Calu3 (cell line): ENCODE measurements around the gene TJP3. TPM values are rescaled to one million over a fixed set of nuclear protein-coding genes. Genes with fewer than 3 reads are reported as not detected.

Experiments
- BruUV-seq: library from RNA; stranded (reverse); fragments of 400-500 nt; replicated peaks from 2 replicates; lab custom pipeline; 2021; lab: Mats Ljungman, UMichigan
- CTCF ChIA-PET: fragments of 300-600 bp; sonication (Branson Sonifier 250); formaldehyde crosslinking; loops from one replicate; lab custom pipeline; 2022; ENCODE audit warnings: antibody characterized with exemption; lab: Charles Lee
- DNase-seq: peaks from one replicate; pipeline ENCODE4 v3.0.0; 2022
- H3K27ac Mint-ChIP-seq: one replicate; pipeline ENCODE4 v1.8.0; 2022; ENCODE audit warnings: mixed read lengths; ENCODE audit not compliant: unreplicated experiment
- H3K27me3 Mint-ChIP-seq: one replicate; pipeline ENCODE4 v1.8.0; 2022; ENCODE audit warnings: mixed read lengths; ENCODE audit not compliant: unreplicated experiment
- H3K36me3 Mint-ChIP-seq: one replicate; pipeline ENCODE4 v1.8.0; 2022; ENCODE audit warnings: mild to moderate bottlenecking, moderate library complexity, mixed read lengths; ENCODE audit not compliant: insufficient read depth, unreplicated experiment
- H3K4me1 Mint-ChIP-seq: one replicate; pipeline ENCODE4 v1.8.0; 2022; ENCODE audit warnings: mild to moderate bottlenecking, low read depth, mixed read lengths; ENCODE audit not compliant: unreplicated experiment
- H3K4me3 Mint-ChIP-seq: one replicate; pipeline ENCODE4 v1.8.0; 2022; ENCODE audit warnings: mild to moderate bottlenecking, low read depth, moderate library complexity, mixed read lengths; ENCODE audit not compliant: unreplicated experiment
- H3K9me3 Mint-ChIP-seq: one replicate; pipeline ENCODE4 v1.8.0; 2022; ENCODE audit warnings: low read depth, mixed read lengths; ENCODE audit not compliant: unreplicated experiment
- intact Hi-C: fragments of 100-400 bp; cut with micrococcal nuclease; formaldehyde crosslinking; loops from one replicate; pipeline ENCODE4 v1.10.0; 2022; ENCODE audit not compliant: unreplicated experiment
- total RNA-seq: library from RNA; stranded (reverse); gene quantifications from 2 replicates; pipeline ENCODE4 v1.2.3, GENCODE V29; 2022
- TF ChIP-seq, protein P1 (sequence below): fragments of 200-600 bp; IDR thresholded peaks from one replicate; pipeline ENCODE4 v1.8.0; 2022; ENCODE audit warnings: antibody characterized with exemption; ENCODE audit not compliant: unreplicated experiment

The TJP3 gene
- total RNA-seq, 1 experiment from 2014 or later = 84.8 TPM

DNA sequence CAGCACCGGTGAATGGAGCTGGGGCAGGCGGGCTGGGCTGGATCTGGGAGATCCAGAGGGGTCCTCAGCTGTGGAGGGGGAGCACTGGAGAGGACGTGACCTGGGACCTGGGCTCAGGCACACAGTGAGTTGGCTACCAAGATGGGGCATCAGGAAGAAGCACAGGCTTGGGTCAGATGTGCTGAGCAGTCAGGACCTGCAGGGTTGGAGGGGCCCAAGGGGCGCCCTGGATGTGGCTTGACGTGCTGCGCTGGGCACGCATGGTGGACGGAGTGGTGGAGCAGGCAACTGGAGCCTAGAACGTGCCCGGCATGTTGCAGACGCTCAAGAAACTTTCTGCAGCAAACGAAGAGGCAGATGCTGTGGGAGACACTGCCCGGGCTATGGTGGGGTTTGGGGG, 28.6 kb upstream of the TJP3 start:
- H3K27ac Mint-ChIP-seq = no peak overlapping the region

DNA sequence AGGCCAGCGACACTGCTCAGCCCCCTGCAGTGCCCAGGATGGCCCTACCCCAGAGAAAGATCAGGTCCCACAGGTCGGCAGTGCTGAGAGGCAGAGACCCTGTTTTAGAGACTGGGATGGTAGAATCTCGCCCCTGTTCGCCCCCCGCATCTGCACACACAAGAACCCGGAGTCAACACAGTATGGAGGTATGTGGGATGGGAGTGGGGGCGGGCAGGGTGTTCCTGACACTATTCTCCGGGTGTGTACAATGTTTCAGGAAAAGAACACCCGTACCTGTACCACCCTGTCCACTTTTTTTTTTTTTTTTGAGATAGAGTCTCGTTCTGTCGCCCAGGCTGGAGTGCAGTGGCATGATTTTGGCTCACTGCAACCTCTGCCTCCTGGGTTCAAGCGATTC, 27.2 kb upstream of the TJP3 start:
- intact Hi-C loops = no loop called here
- no TSS peak for BruUV-seq
- CTCF ChIA-PET = interaction anchor here (0.7 kb wide), 1 partner anchor 73 kb away, joined by 3 read pairs; no protein-coding TSS in a partner anchor

More for the DNA sequence above, 28.6 kb upstream of the TJP3 start:
- DNase-seq = no peak
- no peaks in the 10 kb centered on the region for H3K27me3 Mint-ChIP-seq
- H3K4me3 Mint-ChIP-seq = no peak overlapping the region
- H3K9me3 Mint-ChIP-seq = no peaks in the 10 kb centered on the region
- no peaks in the 10 kb centered on the region for H3K4me1 Mint-ChIP-seq
- no TSS peak for BruUV-seq
- TF ChIP-seq, protein P1, sequence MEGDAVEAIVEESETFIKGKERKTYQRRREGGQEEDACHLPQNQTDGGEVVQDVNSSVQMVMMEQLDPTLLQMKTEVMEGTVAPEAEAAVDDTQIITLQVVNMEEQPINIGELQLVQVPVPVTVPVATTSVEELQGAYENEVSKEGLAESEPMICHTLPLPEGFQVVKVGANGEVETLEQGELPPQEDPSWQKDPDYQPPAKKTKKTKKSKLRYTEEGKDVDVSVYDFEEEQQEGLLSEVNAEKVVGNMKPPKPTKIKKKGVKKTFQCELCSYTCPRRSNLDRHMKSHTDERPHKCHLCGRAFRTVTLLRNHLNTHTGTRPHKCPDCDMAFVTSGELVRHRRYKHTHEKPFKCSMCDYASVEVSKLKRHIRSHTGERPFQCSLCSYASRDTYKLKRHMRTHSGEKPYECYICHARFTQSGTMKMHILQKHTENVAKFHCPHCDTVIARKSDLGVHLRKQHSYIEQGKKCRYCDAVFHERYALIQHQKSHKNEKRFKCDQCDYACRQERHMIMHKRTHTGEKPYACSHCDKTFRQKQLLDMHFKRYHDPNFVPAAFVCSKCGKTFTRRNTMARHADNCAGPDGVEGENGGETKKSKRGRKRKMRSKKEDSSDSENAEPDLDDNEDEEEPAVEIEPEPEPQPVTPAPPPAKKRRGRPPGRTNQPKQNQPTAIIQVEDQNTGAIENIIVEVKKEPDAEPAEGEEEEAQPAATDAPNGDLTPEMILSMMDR = no peak
- H3K36me3 Mint-ChIP-seq = peaks cover 11% of the 10 kb centered on the region
- intact Hi-C loops = no loop called here
- CTCF ChIA-PET = no interaction called here

DNA sequence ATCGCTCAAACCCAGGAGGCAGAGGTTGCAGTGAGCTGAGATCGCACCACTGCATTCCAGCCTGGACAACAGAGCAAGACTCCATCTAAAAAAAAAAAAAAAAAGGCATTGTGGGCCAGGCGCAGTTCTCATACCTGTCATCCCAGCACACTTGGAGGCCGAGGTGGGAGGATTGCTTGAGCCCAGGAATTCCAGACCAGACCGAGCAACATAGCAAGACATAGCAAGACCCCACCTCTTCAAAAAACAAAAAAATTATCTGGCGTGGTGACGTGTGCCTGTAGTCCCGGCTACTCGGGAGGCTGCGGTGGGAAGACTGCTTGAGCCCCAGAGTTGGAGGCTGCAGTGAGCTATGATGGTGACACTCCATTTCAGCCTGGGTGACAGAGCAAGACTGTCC, 25.9 kb upstream of the TJP3 start:
- no peak for DNase-seq
- intact Hi-C loops = no loop called here
- TF ChIP-seq, protein P1 = no peak
- peaks cover 6% of the 10 kb centered on the region for H3K36me3 Mint-ChIP-seq
- H3K27ac Mint-ChIP-seq = no peak overlapping the region
- H3K4me1 Mint-ChIP-seq = no peaks in the 10 kb centered on the region
- no peak overlapping the region for H3K4me3 Mint-ChIP-seq
- no TSS peak for BruUV-seq
- H3K9me3 Mint-ChIP-seq = no peaks in the 10 kb centered on the region
- no peaks in the 10 kb centered on the region for H3K27me3 Mint-ChIP-seq
- CTCF ChIA-PET = no interaction called here

More for the DNA sequence above, 27.2 kb upstream of the TJP3 start:
- Mint-ChIP-seq H3K4me3 (no peak overlapping the region), H3K4me1 (no peaks in the 10 kb centered on the region), H3K27me3 (no peaks in the 10 kb centered on the region), H3K36me3 (peaks cover 6% of the 10 kb centered on the region), H3K9me3 (no peaks in the 10 kb centered on the region), H3K27ac (no peak overlapping the region)
- TF ChIP-seq, protein P1 = no peak
- no peak for DNase-seq

DNA sequence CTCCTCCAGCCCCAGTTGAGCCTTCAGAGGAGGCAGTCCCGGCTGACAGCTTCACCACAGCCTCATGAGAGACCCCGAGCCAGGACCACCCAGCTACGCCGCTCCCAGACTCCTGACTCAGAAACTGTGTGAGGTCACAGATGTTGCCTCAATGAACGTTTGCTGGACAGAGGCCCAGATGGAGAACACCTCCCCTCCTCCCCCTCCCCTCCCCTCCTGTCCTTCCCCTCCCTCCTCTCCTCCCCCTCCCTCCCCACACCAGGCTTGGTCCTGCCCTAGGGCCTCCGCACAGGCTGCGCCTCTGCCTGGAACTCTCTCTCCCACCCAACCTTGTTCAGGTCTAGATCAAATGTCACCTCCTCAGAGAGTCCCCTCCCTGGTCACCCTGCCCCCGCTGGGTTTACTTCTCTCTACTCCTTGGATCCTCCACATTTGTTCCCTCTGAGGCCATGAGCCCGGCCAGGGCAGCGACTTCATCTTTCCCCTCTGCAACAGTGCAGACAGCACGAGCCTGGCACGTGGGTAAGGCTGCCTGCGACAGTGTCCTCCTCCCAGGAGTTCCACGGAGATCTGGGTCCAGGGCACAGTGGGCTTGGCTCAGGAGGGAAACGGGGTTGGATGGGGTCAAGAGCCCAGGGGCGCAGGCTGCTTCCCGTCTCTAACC, 25.3 kb upstream of the TJP3 start:
- H3K27me3 Mint-ChIP-seq = no peaks in the 10 kb centered on the region
- H3K9me3 Mint-ChIP-seq = no peaks in the 10 kb centered on the region
- no TSS peak for BruUV-seq
- no peak for DNase-seq
- intact Hi-C loops = no loop called here
- no peak overlapping the region for H3K27ac Mint-ChIP-seq
- CTCF ChIA-PET = no interaction called here
- TF ChIP-seq, protein P1 = no peak
- no peaks in the 10 kb centered on the region for H3K4me1 Mint-ChIP-seq
- no peak overlapping the region for H3K4me3 Mint-ChIP-seq
- H3K36me3 Mint-ChIP-seq = peaks cover 6% of the 10 kb centered on the region
